IMR-90 (cell line): ENCODE measurements around the gene CHD6.

Source experiments
- BHLHE40 ChIP-seq: fragments of 150-350 bp; IDR thresholded peaks from 2 replicates; pipeline ENCODE4 v1.6.1; 2016; ENCODE audit warnings: mild to moderate bottlenecking, low read depth, low read length
- CEBPB ChIP-seq: IDR thresholded peaks from 2 replicates; pipeline ENCODE4 v1.6.1; 2012; ENCODE audit warnings: low read depth, low read length, improper control_type of control experiment
- CTCF ChIP-seq: conservative IDR thresholded peaks from 2 replicates; pipeline ENCODE4 v1.5.1; 2012; ENCODE audit warnings: mild to moderate bottlenecking, low read depth, low read length, improper control_type of control experiment
- MAFK ChIP-seq: IDR thresholded peaks from 2 replicates; pipeline ENCODE4 v1.6.1; 2012; ENCODE audit warnings: low read depth, low read length, improper control_type of control experiment
- MXI1 ChIP-seq: IDR thresholded peaks from 2 replicates; pipeline ENCODE4 v1.6.1; 2012; ENCODE audit warnings: low read depth, mild to moderate bottlenecking, low read length, moderate library complexity, borderline replicate concordance
- POLR2A ChIP-seq: IDR thresholded peaks from 2 replicates; pipeline ENCODE4 v1.6.1; 2012; ENCODE audit warnings: mild to moderate bottlenecking, low read depth, low read length
- RAD21 ChIP-seq: IDR thresholded peaks from 2 replicates; pipeline ENCODE4 v1.6.1; 2012; ENCODE audit warnings: low read length, improper control_type of control experiment
- RCOR1 ChIP-seq: IDR thresholded peaks from 2 replicates; pipeline ENCODE4 v1.6.1; 2012; ENCODE audit warnings: mild to moderate bottlenecking, low read length, improper control_type of control experiment; ENCODE audit not compliant: insufficient replicate concordance
- RFX5 ChIP-seq: IDR thresholded peaks from 2 replicates; pipeline ENCODE4 v1.8.0; 2012; ENCODE audit warnings: low read depth, mild to moderate bottlenecking, low read length, moderate library complexity
- SMC3 ChIP-seq: fragments of 150-350 bp; IDR thresholded peaks from 2 replicates; pipeline ENCODE4 v1.6.1; 2016; ENCODE audit warnings: low read depth, mild to moderate bottlenecking, antibody characterized with exemption, low read length, moderate library complexity
- TF ChIP-seq, protein P1 (sequence below): fragments of 150-350 bp; IDR thresholded peaks from 2 replicates; pipeline ENCODE4 v1.6.1; 2017; ENCODE audit warnings: mild to moderate bottlenecking, antibody characterized with exemption, low read length, low read depth

- no peak for TF ChIP-seq CTCF
- no peak for TF ChIP-seq POLR2A
- no peak for TF ChIP-seq BHLHE40
- no peak for TF ChIP-seq CEBPB
- no peak for TF ChIP-seq RFX5
- TF ChIP-seq, protein P1, sequence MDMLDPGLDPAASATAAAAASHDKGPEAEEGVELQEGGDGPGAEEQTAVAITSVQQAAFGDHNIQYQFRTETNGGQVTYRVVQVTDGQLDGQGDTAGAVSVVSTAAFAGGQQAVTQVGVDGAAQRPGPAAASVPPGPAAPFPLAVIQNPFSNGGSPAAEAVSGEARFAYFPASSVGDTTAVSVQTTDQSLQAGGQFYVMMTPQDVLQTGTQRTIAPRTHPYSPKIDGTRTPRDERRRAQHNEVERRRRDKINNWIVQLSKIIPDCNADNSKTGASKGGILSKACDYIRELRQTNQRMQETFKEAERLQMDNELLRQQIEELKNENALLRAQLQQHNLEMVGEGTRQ, result no peak
- no peak for TF ChIP-seq RCOR1
- no peak for TF ChIP-seq RAD21
- no peak for TF ChIP-seq SMC3
- peak; percentile 51; the same call in 1 of the 2 replicates for TF ChIP-seq MAFK
- no peak for TF ChIP-seq MXI1
These were observed 83.3 kb downstream of the CHD6 start for GRCh38 chr20:41534842-41535241.
